GM12864 (cell line): ENCODE results near the gene TNFAIP3.

Experiments
- DNase-seq: peaks from one replicate; pipeline ENCODE4 v3.0.0-alpha.2; 2011; ENCODE audit warnings: low read depth
- H3K4me3 ChIP-seq: 2 replicates; pipeline ENCODE4 v1.5.1; 2011; ENCODE audit warnings: mild to moderate bottlenecking, low read depth, low read length, control low read depth
- TF ChIP-seq, protein P1 (sequence below): IDR thresholded peaks from 2 replicates; pipeline ENCODE4 v1.5.1; 2011; ENCODE audit warnings: low read depth, mild to moderate bottlenecking, moderate library complexity, low read length, control low read depth, inconsistent platforms; ENCODE audit errors: missing control alignments

The TNFAIP3 gene

DNA sequence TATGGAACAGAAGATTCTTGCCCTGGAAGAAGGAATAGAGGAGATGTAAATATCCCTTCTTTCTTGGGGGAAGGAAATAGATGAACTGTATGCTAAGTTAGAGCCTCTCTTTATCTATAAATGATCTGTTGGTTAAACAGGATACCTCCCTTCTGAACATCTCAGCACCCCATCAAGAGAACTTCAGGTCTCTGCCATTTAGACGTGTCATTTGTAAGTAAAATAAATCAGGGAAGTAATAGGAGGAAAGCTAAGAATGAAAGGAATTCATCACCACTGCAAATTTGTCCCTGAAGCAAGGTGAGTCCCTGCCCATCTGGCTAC, 42.5 kb upstream of the TNFAIP3 start:
- no peak for DNase-seq
- no peak overlapping the region for H3K4me3 ChIP-seq
- TF ChIP-seq, protein P1, sequence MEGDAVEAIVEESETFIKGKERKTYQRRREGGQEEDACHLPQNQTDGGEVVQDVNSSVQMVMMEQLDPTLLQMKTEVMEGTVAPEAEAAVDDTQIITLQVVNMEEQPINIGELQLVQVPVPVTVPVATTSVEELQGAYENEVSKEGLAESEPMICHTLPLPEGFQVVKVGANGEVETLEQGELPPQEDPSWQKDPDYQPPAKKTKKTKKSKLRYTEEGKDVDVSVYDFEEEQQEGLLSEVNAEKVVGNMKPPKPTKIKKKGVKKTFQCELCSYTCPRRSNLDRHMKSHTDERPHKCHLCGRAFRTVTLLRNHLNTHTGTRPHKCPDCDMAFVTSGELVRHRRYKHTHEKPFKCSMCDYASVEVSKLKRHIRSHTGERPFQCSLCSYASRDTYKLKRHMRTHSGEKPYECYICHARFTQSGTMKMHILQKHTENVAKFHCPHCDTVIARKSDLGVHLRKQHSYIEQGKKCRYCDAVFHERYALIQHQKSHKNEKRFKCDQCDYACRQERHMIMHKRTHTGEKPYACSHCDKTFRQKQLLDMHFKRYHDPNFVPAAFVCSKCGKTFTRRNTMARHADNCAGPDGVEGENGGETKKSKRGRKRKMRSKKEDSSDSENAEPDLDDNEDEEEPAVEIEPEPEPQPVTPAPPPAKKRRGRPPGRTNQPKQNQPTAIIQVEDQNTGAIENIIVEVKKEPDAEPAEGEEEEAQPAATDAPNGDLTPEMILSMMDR = no peak

DNA sequence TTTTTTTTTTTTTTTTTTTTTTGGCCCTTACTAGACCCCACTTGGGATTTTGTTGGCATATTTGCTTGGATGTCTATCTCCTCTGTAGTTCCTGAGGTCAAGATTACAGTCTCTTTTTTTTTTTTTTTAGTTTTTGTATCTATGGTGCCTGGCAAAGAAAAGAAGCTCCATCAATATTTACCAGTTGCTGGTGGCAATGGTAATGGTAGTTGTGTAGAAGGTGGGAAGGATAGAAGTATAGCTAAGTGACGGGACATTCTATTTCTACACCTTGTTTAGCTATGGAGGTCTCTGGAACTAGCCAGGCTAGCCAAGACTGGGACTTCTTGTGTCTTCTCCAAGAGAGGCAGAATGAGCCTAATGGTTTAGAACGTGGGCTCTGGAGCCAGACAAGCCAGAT, 42.2 kb upstream of the TNFAIP3 start:
- TF ChIP-seq, protein P1 = no peak
- DNase-seq = no peak

GRCh38 chr6:137827411-137827940, 39.6 kb upstream of the TNFAIP3 start:
- no peak overlapping the region for H3K4me3 ChIP-seq
- TF ChIP-seq, protein P1 = no peak
- DNase-seq = no peak

More for the DNA sequence above, 42.2 kb upstream of the TNFAIP3 start:
- no peak overlapping the region for H3K4me3 ChIP-seq

DNA sequence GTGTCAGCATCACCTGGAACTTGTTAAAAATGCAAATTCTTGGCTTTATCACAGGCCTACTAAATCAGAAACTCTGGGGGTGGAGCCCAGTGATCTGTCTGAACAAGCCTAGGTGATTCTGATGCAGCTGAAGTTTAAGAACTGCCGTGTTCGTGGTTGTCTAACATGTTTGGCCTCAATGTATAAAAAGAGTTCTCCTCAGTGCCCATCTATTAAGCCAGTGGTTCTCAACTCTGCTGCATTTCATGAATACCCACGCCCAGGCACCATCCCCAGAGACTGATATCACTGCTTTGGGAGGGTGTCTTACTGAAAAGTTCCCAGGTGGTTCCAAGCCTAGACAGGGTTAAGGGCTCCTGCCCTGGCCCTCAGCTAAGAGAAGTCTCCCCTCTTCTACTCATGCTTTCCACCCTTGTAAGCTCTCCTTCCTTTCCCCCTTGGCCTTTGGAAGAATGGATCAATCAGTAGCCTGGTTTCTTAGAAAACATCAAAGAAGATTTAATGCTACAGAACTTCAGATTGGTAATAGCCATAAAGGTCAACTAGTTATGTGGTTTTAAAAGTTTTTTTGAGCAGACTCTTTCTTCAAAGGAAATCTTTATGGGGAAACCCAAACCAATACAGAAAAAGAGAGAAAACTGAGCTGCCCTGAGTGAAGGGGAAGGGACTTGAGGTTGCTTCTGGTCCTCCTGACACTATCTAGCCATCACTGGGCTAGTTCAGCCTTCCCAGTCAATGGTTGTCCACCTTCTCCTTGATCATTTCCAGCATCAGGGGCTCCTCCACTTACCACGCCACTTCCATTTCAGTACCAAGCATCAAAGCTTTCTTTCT, 38.9 kb upstream of the TNFAIP3 start:
- H3K4me3 ChIP-seq = no peak overlapping the region
- no peak for DNase-seq
- TF ChIP-seq, protein P1 = no peak

- DNase-seq = no peak
Measured at GRCh38 chr6:137829641-137830083, 37.4 kb upstream of the TNFAIP3 start.

DNA sequence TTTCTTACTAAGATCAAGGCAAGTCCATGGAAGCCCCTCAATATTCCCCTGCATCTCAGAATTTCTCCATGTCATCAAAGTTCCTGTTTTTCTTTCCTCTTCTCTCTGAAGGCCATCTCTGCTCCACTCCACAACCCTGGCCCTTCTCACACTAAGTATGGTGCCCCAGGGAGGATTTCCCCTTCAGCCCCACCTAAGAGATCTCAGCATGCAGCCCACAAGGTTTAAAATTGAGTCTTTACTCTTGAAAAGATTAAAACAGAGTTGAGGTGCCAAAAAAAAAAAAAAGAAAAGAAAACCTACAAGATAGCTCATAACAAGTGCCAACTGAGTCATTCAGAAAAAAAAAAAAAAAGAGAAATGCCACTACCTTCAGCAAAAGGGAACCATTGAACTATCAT, 36.5 kb upstream of the TNFAIP3 start:
- H3K4me3 ChIP-seq = no peak overlapping the region
- no peak for DNase-seq
- TF ChIP-seq, protein P1 = no peak

More at GRCh38 chr6:137829641-137830083, 37.4 kb upstream of the TNFAIP3 start:
- TF ChIP-seq, protein P1 = no peak
- no peak overlapping the region for H3K4me3 ChIP-seq
